ENCODE measurements around the gene MCC. TPM values are rescaled to one million over a fixed set of nuclear protein-coding genes. Genes with fewer than 3 reads are reported as not detected.

Gene MCC
- total and polyA plus RNA-seq, 2 of the 4 experiments (the other 2 are of a cell fraction): 5.0 to 20.6 TPM

GRCh38 chr5:113060408-113061025 lies 427.7 kb downstream of the MCC start (continued):
- no peak for TF ChIP-seq CTCF (conservative IDR thresholded peaks at IDR 0.05; ENCODE audit: low read depth, low read length)
